ENCODE data around the gene SLC6A3.

SLC6A3 gene

GRCh38 chr5:1400936-1401335, 44.3 kb downstream of the SLC6A3 start:
- DNase-seq = no peak

DNA sequence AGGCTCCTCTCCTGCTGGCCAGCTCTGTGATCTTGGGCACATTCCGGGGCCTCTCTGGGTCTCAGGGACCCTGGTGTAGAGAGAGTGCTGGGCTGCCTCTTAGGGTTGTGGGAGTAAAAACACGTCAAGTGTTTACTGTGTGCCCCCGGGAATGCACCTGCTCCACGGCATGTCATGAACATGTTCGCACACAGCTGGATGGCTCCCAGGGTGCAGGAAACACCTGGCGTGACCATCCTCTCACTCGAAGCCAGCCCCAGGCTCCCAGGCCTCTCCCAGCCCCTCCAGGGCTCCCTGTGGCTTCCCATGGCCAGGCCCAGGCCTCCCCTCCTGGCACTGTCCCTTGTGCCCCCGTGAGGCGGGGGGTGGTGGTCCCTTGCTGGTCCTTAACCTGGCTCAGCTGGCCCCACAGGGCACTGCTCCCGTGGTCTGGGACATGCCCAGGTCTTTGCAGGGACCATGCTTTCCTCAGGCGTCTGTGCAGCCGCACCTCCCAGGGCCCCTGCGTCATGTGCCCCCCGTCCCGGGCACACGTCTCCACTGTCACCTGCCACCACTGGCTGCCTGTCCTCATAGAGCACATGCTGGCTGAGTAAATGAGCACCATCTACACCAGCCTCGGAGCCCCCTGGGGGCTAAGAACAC, 44.9 kb downstream of the SLC6A3 start:
- DNase-seq = no peak

DNA sequence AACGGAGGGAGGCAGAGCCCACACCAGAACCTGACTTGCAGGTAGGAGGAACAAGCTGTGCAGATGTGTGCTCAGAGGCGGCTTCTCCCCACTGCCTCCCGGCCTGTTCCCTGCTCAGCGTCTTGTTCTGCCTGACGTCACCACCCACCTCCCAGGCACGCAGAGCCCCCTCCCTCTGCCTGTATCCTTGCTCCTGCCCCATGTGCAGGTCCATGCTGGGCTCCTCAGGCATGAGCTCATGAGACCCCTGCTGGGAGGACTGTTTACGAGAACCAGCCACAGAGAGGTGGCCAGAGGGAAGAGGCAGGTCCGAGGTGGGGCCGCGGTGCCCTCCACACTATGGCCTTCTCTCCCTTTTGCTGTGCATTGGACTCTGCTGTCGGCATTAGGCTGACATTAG, 45.5 kb downstream of the SLC6A3 start:
- DNase-seq = no peak

DNA sequence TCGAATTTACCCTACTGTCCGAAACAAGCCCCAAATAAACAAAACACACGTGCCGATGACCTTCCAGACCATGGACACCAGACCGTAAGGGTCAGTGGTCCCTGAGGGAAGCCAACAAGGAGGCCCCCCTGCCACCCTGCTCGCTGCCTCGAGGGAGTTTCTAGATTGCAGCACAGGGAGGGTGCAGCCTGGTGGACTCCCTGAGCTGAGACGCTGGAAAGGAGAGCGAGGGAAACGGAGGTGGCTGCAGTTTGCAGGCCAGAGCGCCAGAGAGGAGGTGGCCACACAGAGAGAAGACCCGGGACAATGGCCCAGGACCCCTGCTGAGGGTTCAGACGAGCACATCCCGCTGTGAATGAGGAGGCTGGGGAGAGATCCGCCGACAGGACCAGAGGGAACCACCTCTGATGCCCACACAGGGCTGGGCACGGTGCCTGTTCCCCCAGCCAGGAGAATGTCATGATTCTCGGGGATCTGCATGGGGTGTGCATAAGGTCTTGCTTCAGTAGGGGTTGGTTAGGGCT, 48.9 kb downstream of the SLC6A3 start:
- DNase-seq = no peak

DNA sequence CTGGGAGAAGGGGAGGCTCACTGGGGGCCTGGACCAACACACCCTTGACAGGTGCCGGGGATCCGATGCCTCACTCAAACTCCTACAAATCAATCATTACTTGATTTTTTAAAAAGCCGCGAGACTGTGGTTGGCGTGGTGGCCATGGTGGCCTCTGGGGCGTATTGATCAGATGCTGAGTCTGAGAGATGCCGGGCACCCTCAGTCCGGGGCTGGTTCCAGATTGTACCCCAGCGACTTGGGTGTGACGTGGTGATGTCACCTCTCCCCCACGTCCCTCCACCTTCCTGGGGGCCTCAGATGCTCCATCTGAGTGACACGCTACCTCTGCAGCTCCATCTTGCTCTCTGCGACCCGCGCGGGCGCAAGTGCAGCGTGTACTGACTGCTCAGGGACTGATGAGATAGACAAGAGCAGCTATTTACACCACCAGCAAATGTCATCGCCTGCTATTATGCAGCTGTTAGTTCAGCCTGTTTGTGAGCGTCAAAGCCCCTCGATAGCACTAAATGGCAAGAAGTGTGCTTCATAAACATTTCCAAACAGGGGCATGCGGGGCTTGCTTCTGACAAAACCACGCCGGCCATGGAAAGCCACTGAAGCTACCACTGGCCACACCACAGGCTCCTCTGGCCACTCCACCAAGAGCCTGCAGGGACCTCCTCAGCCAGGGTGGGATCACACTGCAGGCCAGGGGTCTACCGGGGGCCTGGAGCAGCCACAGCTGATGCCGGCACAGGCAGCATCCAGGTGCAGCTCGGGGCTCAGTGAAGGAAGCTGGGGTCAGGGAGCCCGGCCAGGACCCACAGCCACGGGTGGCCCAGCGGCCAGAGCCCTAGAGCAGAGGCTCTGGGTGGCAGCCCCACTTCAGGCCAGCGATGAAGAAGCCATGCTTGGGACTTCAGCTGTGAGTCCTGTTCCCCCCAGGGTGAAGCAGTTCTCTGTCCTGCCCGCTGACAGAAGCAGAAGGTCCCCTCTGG, 50.1 kb downstream of the SLC6A3 start:
- DNase-seq = no peak

DNA sequence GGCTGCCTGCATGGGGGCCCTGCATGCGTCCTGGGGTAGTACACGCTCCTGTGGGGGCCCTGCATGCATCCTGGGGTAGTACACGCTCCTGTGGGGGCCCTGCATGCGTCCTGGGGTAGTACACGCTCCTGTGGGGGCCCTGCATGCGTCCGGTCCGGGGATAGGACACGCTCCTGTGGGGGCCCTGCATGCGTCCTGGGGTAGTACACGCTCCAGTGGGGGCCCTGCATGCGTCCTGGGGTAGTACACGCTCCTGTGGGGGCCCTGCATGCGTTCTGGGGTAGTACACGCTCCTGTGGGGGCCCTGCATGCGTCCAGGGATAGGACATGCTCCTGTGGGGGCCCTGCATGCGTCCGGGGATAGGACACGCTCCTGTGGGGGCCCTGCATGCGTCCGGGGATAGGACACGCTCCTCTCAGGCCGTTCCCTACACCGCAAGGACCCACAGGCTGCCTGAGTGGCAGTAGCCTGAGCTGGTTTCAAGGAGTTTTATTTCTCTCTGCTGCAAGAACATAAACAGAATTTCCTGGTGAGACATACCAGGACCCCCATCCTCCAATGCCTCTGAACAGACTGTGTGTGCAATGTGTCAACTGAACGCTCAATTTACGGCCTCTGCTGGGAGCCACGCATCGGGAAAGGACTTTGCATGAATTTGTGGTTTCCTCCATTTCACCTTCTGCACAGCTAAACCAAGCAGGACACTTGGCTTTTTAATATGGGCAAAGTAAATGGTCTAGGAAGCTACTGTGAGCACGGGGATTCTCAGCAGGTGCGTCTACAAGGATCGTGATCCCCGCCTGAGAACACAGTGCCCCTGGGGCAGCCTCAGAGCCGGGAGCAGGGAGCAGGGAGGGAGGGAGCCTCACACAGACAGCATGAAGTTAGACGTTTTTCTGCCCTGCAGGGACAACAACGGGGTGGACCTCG, 51.4 kb downstream of the SLC6A3 start:
- DNase-seq = no peak

DNA sequence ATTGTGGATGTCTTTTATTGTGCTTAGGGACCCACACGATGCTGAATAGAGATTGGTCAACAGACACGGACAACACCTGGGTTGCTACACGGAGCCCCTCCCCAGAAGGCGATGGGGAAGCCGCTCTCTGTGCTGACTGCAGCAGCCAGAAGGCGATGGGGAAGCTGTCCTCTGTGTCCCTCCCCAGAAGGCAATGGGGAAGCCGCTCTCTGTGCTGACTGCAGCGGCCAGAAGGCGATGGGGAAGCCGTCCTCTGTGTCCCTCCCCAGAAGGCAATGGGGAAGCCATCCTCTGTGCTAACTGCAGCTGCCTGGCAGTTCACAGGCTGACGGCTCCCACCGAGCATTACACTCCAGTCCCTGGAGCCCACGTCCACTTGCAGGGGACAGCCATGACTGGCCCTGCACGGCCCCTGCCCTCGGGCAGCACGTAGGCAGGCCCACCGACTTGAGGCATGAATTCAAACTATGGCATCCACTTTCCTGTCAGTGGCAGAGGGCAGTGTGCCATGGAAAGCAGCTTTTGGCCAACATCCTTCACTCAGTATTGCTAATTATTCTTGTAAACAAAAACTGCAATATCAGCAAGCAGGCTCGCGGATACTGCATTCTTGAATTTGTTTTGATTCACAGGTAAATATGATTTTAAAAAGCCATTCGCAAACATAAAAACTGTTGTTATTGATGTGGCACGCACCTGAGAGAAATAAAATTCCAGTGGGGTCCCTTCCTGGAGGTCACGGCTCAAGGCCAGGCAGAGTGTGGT, 52.3 kb downstream of the SLC6A3 start:
- no peak for DNase-seq

- no peak for DNase-seq
Measured at GRCh38 chr5:1392261-1392660, 53.0 kb downstream of the SLC6A3 start.

GRCh38 chr5:1391691-1392090, 53.5 kb downstream of the SLC6A3 start:
- no peak for DNase-seq

- no peak for DNase-seq
Measured at GRCh38 chr5:1390861-1391600, 54.2 kb downstream of the SLC6A3 start.

DNA sequence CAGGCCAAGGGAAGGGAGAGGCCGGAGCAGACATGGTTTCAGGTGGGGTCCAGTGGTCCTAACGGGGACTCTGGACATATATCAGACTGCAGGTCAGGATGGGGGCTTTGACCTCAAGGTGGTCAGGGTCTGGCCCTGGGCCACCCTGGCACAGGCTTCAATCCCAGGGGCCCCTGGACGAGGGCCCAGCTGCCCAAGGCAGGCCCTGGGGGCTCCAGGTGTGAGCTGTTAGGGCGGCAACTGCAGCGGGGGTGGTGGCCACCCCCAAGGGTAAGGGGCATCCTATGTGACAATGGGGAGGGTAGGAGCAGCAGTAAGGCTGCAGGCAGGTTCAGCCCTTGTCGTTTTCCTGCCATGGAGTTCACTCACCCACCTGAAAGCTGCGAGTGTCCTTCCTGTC, 54.9 kb downstream of the SLC6A3 start:
- DNase-seq = no peak

DNA sequence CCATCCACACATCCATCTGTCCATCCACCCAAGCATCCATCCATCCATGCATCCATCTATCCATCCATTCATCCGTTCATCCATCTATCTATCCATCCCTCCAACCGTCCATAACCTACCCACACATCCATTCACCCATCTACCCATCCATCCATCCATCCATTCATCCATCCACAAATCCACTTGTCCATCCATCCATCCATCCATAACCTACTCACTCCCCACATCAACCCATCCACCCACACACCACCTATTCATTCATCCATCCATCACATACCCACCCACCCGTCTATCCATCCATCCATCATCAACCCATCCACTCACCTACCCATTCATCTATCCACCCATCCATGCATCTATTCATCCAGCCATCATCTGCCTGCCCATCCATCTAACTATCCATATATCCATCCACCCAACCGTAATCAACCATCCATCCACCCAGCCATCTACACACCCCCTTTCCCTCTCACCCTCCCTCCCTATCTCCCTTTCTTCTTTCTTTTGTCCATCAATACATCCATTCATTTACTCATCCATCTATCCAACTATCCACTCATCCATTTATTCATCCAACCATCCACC, 56.8 kb downstream of the SLC6A3 start:
- DNase-seq = no peak

- no peak for DNase-seq
Measured at GRCh38 chr5:1387876-1388275, 57.4 kb downstream of the SLC6A3 start.

GRCh38 chr5:1387059-1387755, 58.0 kb downstream of the SLC6A3 start:
- no peak for DNase-seq

DNA sequence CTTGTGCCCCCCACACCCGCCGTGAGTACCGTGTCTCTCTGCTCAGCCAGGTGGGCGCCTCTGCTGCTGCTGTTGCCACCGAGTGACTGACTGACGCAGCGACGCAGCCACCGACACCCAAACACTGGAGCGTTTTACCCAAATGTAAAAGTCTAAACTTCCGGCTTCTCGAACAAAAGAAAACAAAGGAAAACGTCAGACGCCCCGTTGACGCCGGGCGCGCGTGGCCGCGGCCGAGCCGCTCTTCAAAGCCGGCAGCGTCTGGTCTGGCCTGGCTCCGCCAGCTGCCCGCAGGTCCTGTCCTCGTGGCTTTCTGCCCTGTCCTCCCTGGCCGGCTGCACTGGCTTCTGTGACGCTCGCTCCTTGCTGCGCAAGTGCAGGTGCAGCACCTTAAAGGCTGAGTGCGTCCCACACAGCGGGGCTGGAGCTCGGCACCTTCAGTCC, 58.9 kb downstream of the SLC6A3 start:
- no peak for DNase-seq

GRCh38 chr5:1385395-1386273, 59.6 kb downstream of the SLC6A3 start:
- DNase-seq = no peak

DNA sequence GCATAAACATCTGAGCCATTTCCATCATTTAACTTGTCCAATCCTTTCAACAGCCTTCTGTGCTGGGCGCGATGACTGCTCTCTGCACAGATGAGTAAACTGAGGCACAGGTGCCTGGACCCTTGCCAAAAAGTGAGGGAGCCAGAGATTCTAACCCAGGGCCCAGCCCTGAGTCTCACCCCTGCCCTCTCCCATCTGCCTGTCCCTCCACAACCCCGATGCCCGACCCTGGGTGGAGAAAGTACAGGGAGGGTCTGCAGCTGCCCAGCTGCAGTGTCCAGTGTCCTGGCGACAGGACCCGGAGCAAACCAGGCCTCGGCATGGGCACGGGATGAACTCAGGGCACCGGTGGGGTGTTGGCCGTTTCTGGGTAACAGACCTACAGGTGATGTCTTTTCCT, 60.7 kb downstream of the SLC6A3 start:
- no peak for DNase-seq

- DNase-seq = no peak
Measured at GRCh38 chr5:1383886-1384401, 61.3 kb downstream of the SLC6A3 start.

- DNase-seq = no peak
Measured at GRCh38 chr5:1383344-1383743, 61.9 kb downstream of the SLC6A3 start.

Measured in NK-92 treated with Interleukin-12 subunit alpha and Interleukin-12 subunit beta, amount 100 ng/mL, for 24 hours (cell line).